ENCODE measurements around the gene MASTL. TPM values are rescaled to one million over a fixed set of nuclear protein-coding genes. Genes with fewer than 3 reads are reported as not detected.

The MASTL gene
- total and polyA plus RNA-seq, 4 donors, result 2.4 to 7.7 (median 5.2) TPM

Other genes with a start within 250 kb of the MASTL start
- 10 to 100 TPM in 1 of 2 donors, 1 to 10 TPM in 1; 5.8 to 15.8 TPM for gene ANKRD26, start 54.9 kb upstream of the MASTL start, total RNA-seq
- gene ANKRD26, start 54.9 kb upstream of the MASTL start, polyA plus RNA-seq, result 1 to 10 TPM; 2.6 TPM
- 10 to 100 TPM; 75.1 to 75.8 TPM for gene YME1L1, start 968 bp upstream of the MASTL start, total RNA-seq
- 10 to 100 TPM; 41.5 to 46.1 TPM for gene YME1L1, start 968 bp upstream of the MASTL start, polyA plus RNA-seq
- gene ACBD5, start 85.4 kb downstream of the MASTL start, total RNA-seq, result 10 to 100 TPM; 13.9 to 21.7 TPM
- 10 to 100 TPM in 1 of 2 donors, 1 to 10 TPM in 1; 7.3 to 25.9 TPM for gene ACBD5, start 85.4 kb downstream of the MASTL start, polyA plus RNA-seq